ENCODE results near the gene PTDSS2. TPM values are rescaled to one million over a fixed set of nuclear protein-coding genes. Genes with fewer than 3 reads are reported as not detected.

The PTDSS2 gene
- total and polyA plus RNA-seq, 2 donors (not counting 1 experiment from before 2014, with no cell fraction given): 22.1 to 29.0 TPM

DNA sequence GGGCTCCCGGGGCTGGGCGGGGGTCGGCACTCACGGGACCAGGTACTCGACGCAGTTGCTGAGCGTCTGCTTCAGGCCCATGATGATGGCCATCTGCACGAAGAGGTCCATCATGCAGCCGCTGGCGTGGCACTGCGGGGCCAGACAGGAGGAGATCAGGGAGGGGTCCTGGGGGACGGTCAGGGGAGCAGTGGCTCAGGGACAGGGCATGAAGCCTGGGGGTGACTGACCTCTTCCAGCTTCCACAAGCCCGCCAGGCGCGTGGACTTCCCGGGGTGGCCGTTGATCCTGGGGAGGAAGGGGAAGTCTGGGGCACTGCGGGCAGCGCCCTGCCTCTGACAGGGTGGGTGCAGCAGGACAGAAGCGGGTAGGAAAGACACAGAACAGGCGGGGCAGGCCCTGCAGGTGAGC, 29.2 kb upstream of the PTDSS2 start:
- Histone ChIP-seq H3K4me3 (ENCODE audit: control extremely low read depth in 1 of 5, extremely low read depth in 1 of 5, insufficient read depth in 1 of 5, low read depth in 2 of 5, low read length in 4 of 5) (no peak overlapping the region), H3K4me2 (replicated peaks; ENCODE audit: low read depth, low read length, poor library complexity, severe bottlenecking) (no peak overlapping the region), H3K9ac (ENCODE audit: low read length) (no peak overlapping the region), H3K27ac (ENCODE audit: low read length in 2 of 2) (no peak overlapping the region), H4K20me1 (ENCODE audit: control insufficient read depth, insufficient read depth, low read length, poor library complexity, severe bottlenecking) (peaks cover 3% of the 10 kb centered on the region), H2AFZ (ENCODE audit: insufficient read depth, low read depth, low read length, poor library complexity, severe bottlenecking) (no peak overlapping the region), H3K79me2 (ENCODE audit: control insufficient read depth, insufficient read depth, low read length) (no peaks in the 10 kb centered on the region), H3K36me3 (replicated peaks in 1 of 2; ENCODE audit: control extremely low read depth in 1 of 2, control insufficient read depth in 1 of 2, extremely low read depth in 1 of 2, insufficient read depth in 2 of 2, low read length in 1 of 2) (no peaks in the 10 kb centered on the region), H3K27me3 (replicated peaks in 1 of 4; ENCODE audit: control extremely low read depth in 1 of 4, control insufficient read depth in 3 of 4, insufficient read depth in 4 of 4, low read length in 3 of 4) (no peaks in the 10 kb centered on the region), H3K9me3 (ENCODE audit: control extremely low read depth in 1 of 3, control insufficient read depth in 2 of 3, insufficient read depth in 1 of 3, low read length in 2 of 3) (peaks cover 0 to 9% (median 0%) of the 10 kb centered on the region in 3 donors), H3K4me1 (ENCODE audit: control insufficient read depth in 2 of 2, insufficient read depth in 2 of 2, low read length in 2 of 2) (peaks cover 5 to 8% of the 10 kb centered on the region in 2 donors)
- WGBS (ENCODE audit: insufficient coverage): 98% methylated on average over 18 of the region's 21 CpGs
- H3K4me3 Mint-ChIP-seq: no peak overlapping the region
- no peak overlapping the region for H3K27ac Mint-ChIP-seq
- DNase-seq: no peak
- peaks cover 7% of the 10 kb centered on the region for H3K4me1 Mint-ChIP-seq
- POLR2A ChIA-PET: no interaction called here
- no peaks in the 10 kb centered on the region for H3K9me3 Mint-ChIP-seq (ENCODE audit: insufficient read depth)
- ATAC-seq (ENCODE audit: low read depth): no peak
- no peak for TF ChIP-seq EZH2 (IDR thresholded peaks at IDR 0.05; ENCODE audit: borderline replicate concordance, insufficient read depth, low read depth, low read length, poor library complexity, severe bottlenecking)
- TF ChIP-seq, protein P1, sequence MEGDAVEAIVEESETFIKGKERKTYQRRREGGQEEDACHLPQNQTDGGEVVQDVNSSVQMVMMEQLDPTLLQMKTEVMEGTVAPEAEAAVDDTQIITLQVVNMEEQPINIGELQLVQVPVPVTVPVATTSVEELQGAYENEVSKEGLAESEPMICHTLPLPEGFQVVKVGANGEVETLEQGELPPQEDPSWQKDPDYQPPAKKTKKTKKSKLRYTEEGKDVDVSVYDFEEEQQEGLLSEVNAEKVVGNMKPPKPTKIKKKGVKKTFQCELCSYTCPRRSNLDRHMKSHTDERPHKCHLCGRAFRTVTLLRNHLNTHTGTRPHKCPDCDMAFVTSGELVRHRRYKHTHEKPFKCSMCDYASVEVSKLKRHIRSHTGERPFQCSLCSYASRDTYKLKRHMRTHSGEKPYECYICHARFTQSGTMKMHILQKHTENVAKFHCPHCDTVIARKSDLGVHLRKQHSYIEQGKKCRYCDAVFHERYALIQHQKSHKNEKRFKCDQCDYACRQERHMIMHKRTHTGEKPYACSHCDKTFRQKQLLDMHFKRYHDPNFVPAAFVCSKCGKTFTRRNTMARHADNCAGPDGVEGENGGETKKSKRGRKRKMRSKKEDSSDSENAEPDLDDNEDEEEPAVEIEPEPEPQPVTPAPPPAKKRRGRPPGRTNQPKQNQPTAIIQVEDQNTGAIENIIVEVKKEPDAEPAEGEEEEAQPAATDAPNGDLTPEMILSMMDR (IDR thresholded peaks at IDR 0.05): no peak
- H3K27me3 Mint-ChIP-seq: no peaks in the 10 kb centered on the region
- CTCF ChIA-PET: no interaction called here
- intact Hi-C loops (cut with micrococcal nuclease): no loop called here

DNA sequence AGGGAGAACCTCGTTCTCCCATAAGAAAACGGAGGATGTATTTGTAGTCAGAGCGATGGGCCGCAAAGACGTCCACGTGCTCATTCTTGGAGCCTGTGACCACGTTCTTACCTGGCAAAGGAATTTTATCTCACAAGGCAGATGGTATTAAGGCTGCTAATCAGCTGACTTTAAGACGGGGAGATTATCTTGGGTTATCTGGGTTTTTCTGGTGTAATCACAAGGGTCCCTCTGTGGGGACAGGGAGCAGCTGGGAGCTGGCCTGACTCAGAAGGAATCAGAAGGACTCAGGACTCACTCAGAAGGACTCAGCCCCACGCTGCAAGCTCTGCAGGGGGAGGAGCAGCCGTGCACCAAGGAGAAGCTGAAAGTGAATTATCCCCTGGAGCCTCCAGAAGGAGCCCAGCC, 27.8 kb upstream of the PTDSS2 start:
- WGBS (ENCODE audit: insufficient coverage): 94% methylated on average over 10 of the region's 10 CpGs
- ATAC-seq (ENCODE audit: low read depth) (no peak), DNase-seq (no peak)
- ChIA-PET CTCF (no interaction called here), POLR2A (no interaction called here)
- Histone ChIP-seq H2AFZ (ENCODE audit: insufficient read depth, low read depth, low read length, poor library complexity, severe bottlenecking) (no peak overlapping the region), H3K4me3 (ENCODE audit: control extremely low read depth in 1 of 5, extremely low read depth in 1 of 5, insufficient read depth in 1 of 5, low read depth in 2 of 5, low read length in 4 of 5) (no peak overlapping the region), H3K27ac (ENCODE audit: low read length in 2 of 2) (no peak overlapping the region), H3K36me3 (replicated peaks in 1 of 2; ENCODE audit: control extremely low read depth in 1 of 2, control insufficient read depth in 1 of 2, extremely low read depth in 1 of 2, insufficient read depth in 2 of 2, low read length in 1 of 2) (no peaks in the 10 kb centered on the region), H3K4me1 (ENCODE audit: control insufficient read depth in 2 of 2, insufficient read depth in 2 of 2, low read length in 2 of 2) (peaks cover 0 to 3% of the 10 kb centered on the region in 2 donors), H3K4me2 (replicated peaks; ENCODE audit: low read depth, low read length, poor library complexity, severe bottlenecking) (no peak overlapping the region), H4K20me1 (ENCODE audit: control insufficient read depth, insufficient read depth, low read length, poor library complexity, severe bottlenecking) (no peaks in the 10 kb centered on the region), H3K79me2 (ENCODE audit: control insufficient read depth, insufficient read depth, low read length) (no peaks in the 10 kb centered on the region), H3K27me3 (replicated peaks in 1 of 4; ENCODE audit: control extremely low read depth in 1 of 4, control insufficient read depth in 3 of 4, insufficient read depth in 4 of 4, low read length in 3 of 4) (no peaks in the 10 kb centered on the region), H3K9ac (ENCODE audit: low read length) (no peak overlapping the region), H3K9me3 (ENCODE audit: control extremely low read depth in 1 of 3, control insufficient read depth in 2 of 3, insufficient read depth in 1 of 3, low read length in 2 of 3) (peaks cover 0 to 9% (median 0%) of the 10 kb centered on the region in 3 donors)
- Mint-ChIP-seq H3K9me3 (ENCODE audit: insufficient read depth) (no peaks in the 10 kb centered on the region), H3K27me3 (no peaks in the 10 kb centered on the region), H3K27ac (no peak overlapping the region), H3K4me1 (peaks cover 2% of the 10 kb centered on the region), H3K4me3 (no peak overlapping the region)
- intact Hi-C loops (cut with micrococcal nuclease): no loop called here
- TF ChIP-seq, protein P1 (IDR thresholded peaks at IDR 0.05): no peak
- no peak for TF ChIP-seq EZH2 (IDR thresholded peaks at IDR 0.05; ENCODE audit: borderline replicate concordance, insufficient read depth, low read depth, low read length, poor library complexity, severe bottlenecking)

Data from B cell (primary cell).